HG02938 (cell line): ENCODE measurements around the gene B4GALNT3.

Experiments
- ATAC-seq: cut with Tn5 transposase; IDR thresholded peaks from one replicate; pipeline ENCODE4 v1.9.1; 2021; ENCODE audit warnings: mild to moderate bottlenecking, moderate library complexity; ENCODE audit not compliant: unreplicated experiment

The B4GALNT3 gene

DNA sequence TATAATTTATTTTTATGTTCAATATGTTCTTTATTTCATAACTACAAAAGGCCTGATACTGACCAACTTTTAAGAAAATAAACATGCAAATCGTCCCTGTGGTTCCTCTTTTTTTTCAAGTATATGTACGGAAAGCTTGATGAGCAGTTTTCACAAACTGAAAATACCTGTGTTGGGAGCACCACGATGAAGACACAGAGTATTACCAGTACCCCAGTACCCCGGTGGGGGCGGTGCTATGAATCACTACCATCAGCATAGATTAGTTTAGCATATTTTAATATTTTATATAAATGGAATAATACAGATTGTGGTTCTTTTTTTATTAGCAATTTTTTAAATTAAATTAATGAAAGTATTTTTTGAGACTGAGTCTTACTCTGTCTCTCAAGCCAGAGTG lies 7.0 kb downstream of the B4GALNT3 start:
- no peak for ATAC-seq

DNA sequence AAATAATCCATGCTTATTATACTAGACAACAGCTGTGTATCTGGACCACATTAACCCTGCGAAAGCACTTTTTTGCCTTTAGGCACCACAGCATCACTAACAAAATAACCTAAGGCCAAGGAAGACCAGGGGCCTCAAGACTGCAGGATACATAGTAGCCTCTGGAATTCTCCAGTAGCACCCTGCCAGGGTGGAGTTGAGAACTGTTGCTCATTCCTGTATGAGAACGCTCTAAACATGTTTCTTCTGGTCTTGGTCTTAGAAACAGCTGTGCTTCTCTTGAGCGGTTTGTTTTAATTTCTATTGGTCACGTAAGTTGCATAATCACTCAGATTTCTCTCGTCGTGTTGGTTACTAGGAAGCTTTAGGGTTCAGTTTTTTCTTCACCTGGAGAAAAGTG lies 7.9 kb downstream of the B4GALNT3 start:
- ATAC-seq = no peak

- ATAC-seq = no peak
These were observed 9.1 kb downstream of the B4GALNT3 start for GRCh38 chr12:468671-469389.

DNA sequence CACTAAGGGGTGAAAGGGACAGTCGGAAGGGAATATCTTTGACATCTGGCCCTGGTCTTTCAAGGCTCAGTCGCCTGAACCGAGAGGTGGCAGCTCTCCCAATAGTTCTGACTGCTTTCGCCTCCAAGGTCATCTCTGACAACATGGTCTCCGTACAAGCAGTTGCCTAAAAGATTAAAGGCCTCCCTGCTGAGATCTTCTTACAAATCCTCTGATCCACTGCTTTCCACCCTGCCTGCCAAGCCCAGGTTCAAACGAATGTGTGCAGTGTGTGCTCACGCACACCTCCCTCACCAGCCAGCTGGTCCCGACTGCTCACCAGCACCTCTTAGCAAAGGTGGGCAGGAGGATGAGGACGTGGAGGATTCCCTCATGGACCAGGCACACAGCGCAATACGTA lies 10.4 kb downstream of the B4GALNT3 start:
- ATAC-seq = no peak

DNA sequence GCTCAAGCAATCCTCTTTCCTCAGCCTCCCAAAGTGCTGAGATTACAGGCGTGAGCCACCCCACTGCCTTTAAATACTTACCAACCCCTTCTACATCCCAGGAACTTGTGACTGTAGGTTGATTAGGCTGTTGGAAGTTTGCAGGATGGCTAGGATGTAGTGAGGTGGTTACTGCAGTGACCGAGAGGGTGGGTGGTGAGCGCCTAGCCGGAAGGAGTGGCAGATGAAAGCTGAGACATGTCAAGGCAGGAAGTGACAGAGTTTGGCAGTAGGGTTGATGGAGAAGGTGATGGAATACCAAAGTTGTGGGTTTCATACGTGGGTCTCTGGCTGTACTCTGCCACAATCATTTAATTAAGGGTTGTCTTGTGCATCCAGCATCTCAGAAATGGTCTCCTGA lies 13.5 kb downstream of the B4GALNT3 start:
- ATAC-seq = no peak

DNA sequence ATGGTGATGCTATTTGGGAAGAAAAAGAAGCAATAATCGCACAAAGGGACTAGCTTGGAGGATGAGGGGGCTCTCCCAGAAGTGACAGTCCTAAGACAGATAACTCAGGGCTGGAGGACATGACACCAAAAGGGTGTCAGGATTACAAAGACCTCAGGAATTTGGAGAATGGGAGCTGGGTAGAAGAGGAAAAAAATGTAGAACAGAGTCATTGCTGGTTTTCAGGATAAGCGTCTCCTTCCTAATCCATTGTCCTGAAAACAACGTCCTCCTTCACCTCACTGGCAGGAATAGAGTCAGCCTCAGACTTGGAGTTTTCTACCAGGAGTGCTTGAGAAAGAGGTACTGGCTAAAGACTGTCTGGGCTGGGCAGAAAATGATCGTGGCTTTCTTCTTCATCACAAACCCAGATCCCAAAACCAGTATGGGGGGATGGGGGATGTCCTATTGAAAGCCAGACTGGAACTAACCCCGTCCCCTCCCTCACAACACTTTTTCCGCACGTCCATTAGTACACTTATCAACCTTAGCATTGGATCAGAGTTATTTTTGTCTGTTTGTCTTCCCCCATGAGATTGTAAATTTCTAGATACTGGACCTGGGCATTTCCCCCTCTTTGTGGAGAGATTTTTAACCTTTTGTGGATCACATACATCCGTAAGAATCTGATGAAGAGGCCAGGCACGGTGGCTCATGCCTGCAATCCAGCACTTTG lies 14.3 kb downstream of the B4GALNT3 start:
- ATAC-seq = no peak

DNA sequence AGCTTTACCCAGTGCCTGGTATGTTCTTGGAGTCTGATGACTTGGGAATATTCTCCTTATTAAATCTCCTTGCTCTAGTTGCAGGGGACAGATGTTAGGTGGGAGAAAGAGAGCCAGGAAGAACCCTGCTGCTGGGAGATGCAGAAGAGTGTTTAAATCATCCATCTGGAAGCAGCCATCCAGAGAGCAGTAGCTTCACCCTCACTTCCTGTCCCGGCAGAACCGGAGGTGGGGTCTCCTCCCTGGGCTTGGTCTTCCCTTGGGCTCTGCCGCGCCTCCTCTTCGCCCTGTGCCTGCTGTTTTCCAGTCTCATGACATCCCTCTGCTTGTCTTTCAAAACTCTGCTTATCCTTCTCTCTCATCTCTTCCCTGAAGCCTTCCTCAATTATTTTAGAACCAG lies 15.5 kb downstream of the B4GALNT3 start:
- ATAC-seq = no peak

- ATAC-seq = no peak
These were observed 19.4 kb downstream of the B4GALNT3 start for GRCh38 chr12:479161-479560.

- no peak for ATAC-seq
These were observed 21.4 kb downstream of the B4GALNT3 start for GRCh38 chr12:480831-481816.

DNA sequence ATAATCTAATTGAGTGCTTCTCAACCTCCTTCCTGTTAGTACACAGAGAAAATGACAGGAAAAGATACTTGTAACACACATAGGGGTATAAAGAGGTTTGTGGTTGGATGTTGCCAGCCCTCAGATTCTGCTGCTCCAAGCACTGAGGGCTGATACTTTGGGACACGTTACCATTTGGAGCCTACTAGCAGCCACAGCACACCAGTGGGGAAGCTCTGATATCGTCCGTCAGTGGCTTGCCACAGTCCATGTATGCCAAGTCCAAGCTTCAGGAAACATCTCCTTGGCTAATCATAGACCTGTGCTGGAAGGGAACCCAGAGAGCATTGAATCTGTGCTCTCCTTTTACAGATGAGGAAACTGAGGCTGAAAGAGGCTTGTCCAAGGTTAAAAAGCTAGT lies 22.3 kb downstream of the B4GALNT3 start:
- ATAC-seq = no peak

GRCh38 chr12:484096-484495 lies 24.4 kb downstream of the B4GALNT3 start:
- no peak for ATAC-seq

GRCh38 chr12:490260-490659 lies 30.5 kb downstream of the B4GALNT3 start:
- no peak for ATAC-seq

GRCh38 chr12:495466-495865 lies 35.7 kb downstream of the B4GALNT3 start:
- ATAC-seq = no peak

GRCh38 chr12:496736-497135 lies 37.0 kb downstream of the B4GALNT3 start:
- no peak for ATAC-seq

GRCh38 chr12:497501-498160 lies 37.9 kb downstream of the B4GALNT3 start:
- no peak for ATAC-seq

- ATAC-seq = no peak
These were observed 40.2 kb downstream of the B4GALNT3 start for GRCh38 chr12:499837-500458.

GRCh38 chr12:501722-502447 lies 42.1 kb downstream of the B4GALNT3 start:
- ATAC-seq = no peak

GRCh38 chr12:503111-503761 lies 43.5 kb downstream of the B4GALNT3 start:
- no peak for ATAC-seq

GRCh38 chr12:505221-505620 lies 45.5 kb downstream of the B4GALNT3 start:
- no peak for ATAC-seq
